ENCODE measurements around the gene KIF12.

Gene KIF12

GRCh38 chr9:114060070-114060469 is 39.0 kb downstream of the KIF12 start:
- Histone ChIP-seq H3K9me3 (ENCODE audit: severe bottlenecking) (no peaks in the 10 kb centered on the region), H3K27ac (ENCODE audit: poor library complexity, severe bottlenecking) (no peak overlapping the region), H3K4me1 (ENCODE audit: insufficient read depth, poor library complexity, severe bottlenecking) (no peaks in the 10 kb centered on the region), H3K36me3 (ENCODE audit: low read depth) (no peaks in the 10 kb centered on the region), H3K27me3 (ENCODE audit: insufficient read depth, poor library complexity, severe bottlenecking) (no peaks in the 10 kb centered on the region), H3K4me3 (ENCODE audit: severe bottlenecking) (no peak overlapping the region)
- ATAC-seq (ENCODE audit: low read depth) = no peak
- TF ChIP-seq, protein P1, sequence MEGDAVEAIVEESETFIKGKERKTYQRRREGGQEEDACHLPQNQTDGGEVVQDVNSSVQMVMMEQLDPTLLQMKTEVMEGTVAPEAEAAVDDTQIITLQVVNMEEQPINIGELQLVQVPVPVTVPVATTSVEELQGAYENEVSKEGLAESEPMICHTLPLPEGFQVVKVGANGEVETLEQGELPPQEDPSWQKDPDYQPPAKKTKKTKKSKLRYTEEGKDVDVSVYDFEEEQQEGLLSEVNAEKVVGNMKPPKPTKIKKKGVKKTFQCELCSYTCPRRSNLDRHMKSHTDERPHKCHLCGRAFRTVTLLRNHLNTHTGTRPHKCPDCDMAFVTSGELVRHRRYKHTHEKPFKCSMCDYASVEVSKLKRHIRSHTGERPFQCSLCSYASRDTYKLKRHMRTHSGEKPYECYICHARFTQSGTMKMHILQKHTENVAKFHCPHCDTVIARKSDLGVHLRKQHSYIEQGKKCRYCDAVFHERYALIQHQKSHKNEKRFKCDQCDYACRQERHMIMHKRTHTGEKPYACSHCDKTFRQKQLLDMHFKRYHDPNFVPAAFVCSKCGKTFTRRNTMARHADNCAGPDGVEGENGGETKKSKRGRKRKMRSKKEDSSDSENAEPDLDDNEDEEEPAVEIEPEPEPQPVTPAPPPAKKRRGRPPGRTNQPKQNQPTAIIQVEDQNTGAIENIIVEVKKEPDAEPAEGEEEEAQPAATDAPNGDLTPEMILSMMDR (IDR thresholded peaks at IDR 0.05; ENCODE audit: poor library complexity, severe bottlenecking) = no peak
- no peak for DNase-seq (ENCODE audit: low spot score)

DNA sequence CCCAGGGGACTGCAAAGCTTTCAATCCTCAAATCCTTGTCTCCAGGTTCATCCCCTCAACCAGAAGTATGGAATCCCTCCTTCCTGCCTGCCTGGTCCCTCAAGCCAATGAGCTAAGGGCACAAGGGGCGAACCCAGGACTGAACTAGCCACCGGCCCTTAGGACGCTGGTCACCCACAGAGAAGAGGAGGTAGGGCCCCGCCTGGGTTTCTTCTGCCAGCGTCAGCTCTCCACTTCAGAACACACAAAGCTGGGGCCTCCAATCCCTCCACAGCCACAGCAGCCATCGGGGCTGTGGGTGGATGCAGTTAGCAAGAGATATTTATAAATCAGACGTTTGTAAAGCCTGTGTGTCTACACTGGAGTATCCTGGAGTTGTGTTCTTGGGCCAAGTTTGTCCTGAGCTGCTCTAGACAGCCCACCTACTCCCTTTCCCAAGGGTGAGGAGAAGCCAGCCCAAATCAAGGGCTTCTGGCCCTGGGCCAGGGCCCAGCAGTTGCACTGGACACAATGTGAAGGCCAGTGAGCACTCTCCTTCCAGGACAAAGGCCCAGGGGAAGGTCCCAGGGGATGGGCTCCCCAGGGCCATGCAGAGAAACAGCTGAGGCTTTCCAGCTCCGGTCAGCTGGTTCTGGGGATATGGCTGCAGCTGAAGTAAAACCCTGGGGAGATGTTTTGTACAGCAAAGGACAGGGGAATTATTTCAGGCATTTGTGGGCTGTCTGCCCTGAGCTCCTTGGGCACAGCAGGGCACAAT is 39.9 kb downstream of the KIF12 start:
- H3K27ac ChIP-seq (ENCODE audit: poor library complexity, severe bottlenecking) = no peak overlapping the region
- no peak overlapping the region for H3K4me3 ChIP-seq (ENCODE audit: severe bottlenecking)
- no peak for DNase-seq (ENCODE audit: low spot score)
- TF ChIP-seq, protein P1 (IDR thresholded peaks at IDR 0.05; ENCODE audit: poor library complexity, severe bottlenecking) = no peak
- no peaks in the 10 kb centered on the region for H3K9me3 ChIP-seq (ENCODE audit: severe bottlenecking)
- H3K36me3 ChIP-seq (ENCODE audit: low read depth) = no peaks in the 10 kb centered on the region
- H3K27me3 ChIP-seq (ENCODE audit: insufficient read depth, poor library complexity, severe bottlenecking) = no peaks in the 10 kb centered on the region
- no peaks in the 10 kb centered on the region for H3K4me1 ChIP-seq (ENCODE audit: insufficient read depth, poor library complexity, severe bottlenecking)
- ATAC-seq (ENCODE audit: low read depth) = no peak

- DNase-seq (ENCODE audit: low spot score) = no peak
- TF ChIP-seq, protein P1 (IDR thresholded peaks at IDR 0.05; ENCODE audit: poor library complexity, severe bottlenecking) = no peak
These were observed 40.4 kb downstream of the KIF12 start for GRCh38 chr9:114058688-114059046.

GRCh38 chr9:114057161-114057885 is 41.8 kb downstream of the KIF12 start:
- H3K36me3 ChIP-seq (ENCODE audit: low read depth) = no peaks in the 10 kb centered on the region
- H3K27ac ChIP-seq (ENCODE audit: poor library complexity, severe bottlenecking) = no peak overlapping the region
- H3K4me1 ChIP-seq (ENCODE audit: insufficient read depth, poor library complexity, severe bottlenecking) = no peaks in the 10 kb centered on the region
- no peaks in the 10 kb centered on the region for H3K27me3 ChIP-seq (ENCODE audit: insufficient read depth, poor library complexity, severe bottlenecking)
- DNase-seq (ENCODE audit: low spot score) = no peak
- no peaks in the 10 kb centered on the region for H3K9me3 ChIP-seq (ENCODE audit: severe bottlenecking)
- H3K4me3 ChIP-seq (ENCODE audit: severe bottlenecking) = no peak overlapping the region
- TF ChIP-seq, protein P1 (IDR thresholded peaks at IDR 0.05; ENCODE audit: poor library complexity, severe bottlenecking) = no peak
- ATAC-seq (ENCODE audit: low read depth) = no peak

More at GRCh38 chr9:114058688-114059046, 40.4 kb downstream of the KIF12 start:
- Histone ChIP-seq H3K36me3 (ENCODE audit: low read depth) (no peaks in the 10 kb centered on the region), H3K9me3 (ENCODE audit: severe bottlenecking) (no peaks in the 10 kb centered on the region), H3K4me1 (ENCODE audit: insufficient read depth, poor library complexity, severe bottlenecking) (no peaks in the 10 kb centered on the region), H3K4me3 (ENCODE audit: severe bottlenecking) (no peak overlapping the region), H3K27me3 (ENCODE audit: insufficient read depth, poor library complexity, severe bottlenecking) (no peaks in the 10 kb centered on the region), H3K27ac (ENCODE audit: poor library complexity, severe bottlenecking) (no peak overlapping the region)
- no peak for ATAC-seq (ENCODE audit: low read depth)

DNA sequence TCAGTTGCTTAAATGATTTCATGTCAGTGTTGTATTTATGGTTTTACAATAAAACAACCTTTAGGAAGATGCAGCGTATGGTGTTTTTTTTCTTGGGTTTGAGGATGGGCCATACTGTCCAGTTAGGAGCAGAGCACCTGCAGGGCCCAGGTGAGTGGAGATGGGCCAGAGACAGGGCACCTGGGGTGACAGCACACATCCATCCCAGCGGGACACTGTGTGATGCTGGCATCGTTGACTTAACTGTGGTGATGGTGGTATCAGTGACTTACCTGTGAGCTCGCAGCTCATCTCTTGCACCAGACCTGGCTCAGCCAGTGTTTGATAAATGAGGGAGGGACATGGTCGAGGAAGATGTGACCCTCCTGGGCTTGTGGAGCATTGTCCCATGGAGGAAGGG is 42.6 kb downstream of the KIF12 start:
- ATAC-seq (ENCODE audit: low read depth) (no peak), DNase-seq (ENCODE audit: low spot score) (no peak)
- H3K9me3 ChIP-seq (ENCODE audit: severe bottlenecking) = no peaks in the 10 kb centered on the region
- H3K4me3 ChIP-seq (ENCODE audit: severe bottlenecking) = no peak overlapping the region
- H3K36me3 ChIP-seq (ENCODE audit: low read depth) = no peaks in the 10 kb centered on the region
- H3K27ac ChIP-seq (ENCODE audit: poor library complexity, severe bottlenecking) = no peak overlapping the region
- H3K4me1 ChIP-seq (ENCODE audit: insufficient read depth, poor library complexity, severe bottlenecking) = no peaks in the 10 kb centered on the region
- TF ChIP-seq, protein P1 (IDR thresholded peaks at IDR 0.05; ENCODE audit: poor library complexity, severe bottlenecking) = no peak
- H3K27me3 ChIP-seq (ENCODE audit: insufficient read depth, poor library complexity, severe bottlenecking) = no peaks in the 10 kb centered on the region

All from RWPE2 (cell line).